ENCODE measurements around the gene CCDC6. TPM values are rescaled to one million over a fixed set of nuclear protein-coding genes. Genes with fewer than 3 reads are reported as not detected.
"Not testable (repeated sequence)": the region's sequence is repeated elsewhere in the genome, so short reads cannot be mapped to it uniquely, and the experiment has no call there.

Gene CCDC6
- total RNA-seq, 1 donor from 2014 or later, result 41.5 TPM

GRCh38 chr10:59945590-59945989 is 39.2 kb upstream of the CCDC6 start:
- no peak for DNase-seq (ENCODE audit: low read depth, low spot score)
- H3K27me3 Mint-ChIP-seq (ENCODE audit: low read depth), result peaks cover 9% of the 10 kb centered on the region

GRCh38 chr10:59944339-59944935 is 38.1 kb upstream of the CCDC6 start:
- H3K36me3 Mint-ChIP-seq (ENCODE audit: low read depth), result no peaks in the 10 kb centered on the region
- TF ChIP-seq CTCF (conservative IDR thresholded peaks at IDR 0.05), result no peak
- no peaks in the 10 kb centered on the region for H3K9me3 Mint-ChIP-seq
- H3K4me1 Mint-ChIP-seq, result no peaks in the 10 kb centered on the region
- peaks cover 9% of the 10 kb centered on the region for H3K27me3 Mint-ChIP-seq (ENCODE audit: low read depth)
- no peak for DNase-seq (ENCODE audit: low read depth, low spot score)
- no peak overlapping the region for H3K27ac Mint-ChIP-seq (ENCODE audit: unreplicated experiment)
- H3K4me3 Mint-ChIP-seq, result no peak overlapping the region

More at GRCh38 chr10:59945590-59945989, 39.2 kb upstream of the CCDC6 start:
- H3K4me3 Mint-ChIP-seq, result no peak overlapping the region
- no peak for TF ChIP-seq CTCF (conservative IDR thresholded peaks at IDR 0.05)
- no peaks in the 10 kb centered on the region for H3K9me3 Mint-ChIP-seq
- H3K36me3 Mint-ChIP-seq (ENCODE audit: low read depth), result no peaks in the 10 kb centered on the region
- no peaks in the 10 kb centered on the region for H3K4me1 Mint-ChIP-seq
- no peak overlapping the region for H3K27ac Mint-ChIP-seq (ENCODE audit: unreplicated experiment)

GRCh38 chr10:59942556-59942955 is 36.2 kb upstream of the CCDC6 start:
- no peak for DNase-seq (ENCODE audit: low read depth, low spot score)
- Mint-ChIP-seq H3K4me3 (no peak overlapping the region), H3K4me1 (no peaks in the 10 kb centered on the region), H3K36me3 (ENCODE audit: low read depth) (no peaks in the 10 kb centered on the region), H3K27ac (ENCODE audit: unreplicated experiment) (no peak overlapping the region), H3K27me3 (ENCODE audit: low read depth) (peaks cover 9% of the 10 kb centered on the region), H3K9me3 (peaks cover 4% of the 10 kb centered on the region)
- no peak for TF ChIP-seq CTCF (conservative IDR thresholded peaks at IDR 0.05)

GRCh38 chr10:59937720-59938119 is 31.4 kb upstream of the CCDC6 start:
- peaks cover 4% of the 10 kb centered on the region for H3K9me3 Mint-ChIP-seq
- H3K36me3 Mint-ChIP-seq (ENCODE audit: low read depth), result no peaks in the 10 kb centered on the region
- TF ChIP-seq CTCF (conservative IDR thresholded peaks at IDR 0.05), result no peak
- no peak overlapping the region for H3K4me3 Mint-ChIP-seq
- DNase-seq (ENCODE audit: low read depth, low spot score), result no peak
- no peaks in the 10 kb centered on the region for H3K27me3 Mint-ChIP-seq (ENCODE audit: low read depth)
- no peaks in the 10 kb centered on the region for H3K4me1 Mint-ChIP-seq
- H3K27ac Mint-ChIP-seq (ENCODE audit: unreplicated experiment), result no peak overlapping the region

GRCh38 chr10:59934701-59935100 is 28.3 kb upstream of the CCDC6 start:
- TF ChIP-seq CTCF (conservative IDR thresholded peaks at IDR 0.05), result no peak
- H3K27ac Mint-ChIP-seq (ENCODE audit: unreplicated experiment), result no peak overlapping the region
- H3K4me1 Mint-ChIP-seq, result no peaks in the 10 kb centered on the region
- H3K4me3 Mint-ChIP-seq, result no peak overlapping the region
- H3K27me3 Mint-ChIP-seq (ENCODE audit: low read depth), result no peaks in the 10 kb centered on the region
- no peak for DNase-seq (ENCODE audit: low read depth, low spot score)
- peaks cover 5% of the 10 kb centered on the region for H3K9me3 Mint-ChIP-seq
- no peaks in the 10 kb centered on the region for H3K36me3 Mint-ChIP-seq (ENCODE audit: low read depth)

- not testable (repeated sequence) for DNase-seq (ENCODE audit: low read depth, low spot score); H3K27ac Mint-ChIP-seq (ENCODE audit: unreplicated experiment)
These were observed 24.6 kb upstream of the CCDC6 start for GRCh38 chr10:59930788-59931521.

More at GRCh38 chr10:59930788-59931521, 24.6 kb upstream of the CCDC6 start:
- H3K9me3 Mint-ChIP-seq; H3K4me3 Mint-ChIP-seq; H3K36me3 Mint-ChIP-seq (ENCODE audit: low read depth); H3K4me1 Mint-ChIP-seq; H3K27me3 Mint-ChIP-seq (ENCODE audit: low read depth): not testable (repeated sequence)
